8988T (cell line): Measurements from ENCODE around the gene PPARD.
A peak's percentile ranks its signal among the peaks of the same experiment; 100 is the strongest.

Experiments used
- DNase-seq: peaks from one replicate; pipeline ENCODE4 v3.0.0; 2011

Gene PPARD

DNA sequence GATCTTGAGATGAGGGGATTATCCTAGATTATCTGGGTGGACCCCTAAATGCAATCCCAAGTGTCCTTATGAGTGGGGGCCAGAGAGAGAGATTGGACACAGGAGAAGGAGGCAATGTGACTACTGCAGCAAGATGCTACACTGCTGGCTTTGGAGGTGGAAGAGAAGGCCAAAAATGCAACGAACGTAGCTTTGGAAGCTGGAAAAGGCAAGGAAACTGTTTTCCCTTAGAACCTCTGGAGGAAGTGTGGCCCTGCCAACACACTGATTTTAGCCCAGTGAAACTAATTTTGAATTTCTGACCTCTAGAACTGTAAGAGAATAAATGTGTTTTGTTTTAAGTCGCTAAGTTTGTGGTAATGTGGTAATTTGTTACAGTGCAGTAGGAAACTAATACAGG lies 15.7 kb downstream of the PPARD start:
- no peak for DNase-seq

DNA sequence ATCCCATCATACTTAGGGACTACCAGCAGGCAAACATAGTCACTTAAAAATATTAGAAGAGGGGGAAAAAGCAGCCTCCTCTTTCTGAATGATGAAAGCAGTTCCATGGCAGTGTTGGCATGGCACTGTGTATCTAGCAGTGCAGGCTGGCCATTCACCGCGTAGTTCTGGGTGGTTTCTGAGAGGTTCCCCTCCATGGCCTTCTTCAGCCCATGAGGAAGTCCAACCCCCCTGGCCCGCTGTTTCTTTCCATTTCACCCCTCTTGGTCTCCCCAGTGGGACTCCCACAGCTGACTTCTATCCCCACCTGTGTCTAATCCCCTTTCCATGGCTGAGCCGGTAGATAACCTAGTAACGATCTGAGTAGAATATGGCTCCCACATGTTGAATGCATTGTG lies 17.0 kb downstream of the PPARD start:
- DNase-seq, result no peak

GRCh38 chr6:35359744-35360348 lies 17.5 kb downstream of the PPARD start:
- DNase-seq, result no peak

GRCh38 chr6:35360349-35361138 lies 18.2 kb downstream of the PPARD start:
- no peak for DNase-seq

- DNase-seq, result no peak
These were observed 19.8 kb downstream of the PPARD start for GRCh38 chr6:35362200-35362599.

- DNase-seq, result no peak
These were observed 21.0 kb downstream of the PPARD start for GRCh38 chr6:35363293-35363750.

GRCh38 chr6:35365594-35366203 lies 23.3 kb downstream of the PPARD start:
- no peak for DNase-seq

GRCh38 chr6:35366204-35366596 lies 23.8 kb downstream of the PPARD start:
- DNase-seq, result no peak

DNA sequence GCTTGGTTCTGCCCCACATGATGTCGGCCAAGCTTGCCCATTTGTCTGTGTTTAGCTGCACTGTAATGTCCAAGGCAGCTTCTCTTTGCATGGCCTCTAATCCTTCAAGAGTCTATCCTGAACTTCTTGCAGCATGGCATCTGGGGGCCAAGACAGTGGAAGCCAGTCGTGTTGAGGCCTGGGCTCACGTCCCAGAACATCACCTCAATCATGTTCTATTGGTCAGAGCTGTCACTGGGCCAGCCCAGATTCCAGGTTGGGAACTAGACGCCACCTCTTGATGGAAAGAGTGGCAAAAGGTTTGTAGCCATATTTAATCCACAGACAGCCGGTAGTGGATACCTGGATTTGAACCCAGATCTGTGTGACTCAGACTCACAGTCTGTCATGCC lies 25.3 kb downstream of the PPARD start:
- DNase-seq, result no peak

- DNase-seq, result no peak
These were observed 25.9 kb downstream of the PPARD start for GRCh38 chr6:35368038-35368887.

DNA sequence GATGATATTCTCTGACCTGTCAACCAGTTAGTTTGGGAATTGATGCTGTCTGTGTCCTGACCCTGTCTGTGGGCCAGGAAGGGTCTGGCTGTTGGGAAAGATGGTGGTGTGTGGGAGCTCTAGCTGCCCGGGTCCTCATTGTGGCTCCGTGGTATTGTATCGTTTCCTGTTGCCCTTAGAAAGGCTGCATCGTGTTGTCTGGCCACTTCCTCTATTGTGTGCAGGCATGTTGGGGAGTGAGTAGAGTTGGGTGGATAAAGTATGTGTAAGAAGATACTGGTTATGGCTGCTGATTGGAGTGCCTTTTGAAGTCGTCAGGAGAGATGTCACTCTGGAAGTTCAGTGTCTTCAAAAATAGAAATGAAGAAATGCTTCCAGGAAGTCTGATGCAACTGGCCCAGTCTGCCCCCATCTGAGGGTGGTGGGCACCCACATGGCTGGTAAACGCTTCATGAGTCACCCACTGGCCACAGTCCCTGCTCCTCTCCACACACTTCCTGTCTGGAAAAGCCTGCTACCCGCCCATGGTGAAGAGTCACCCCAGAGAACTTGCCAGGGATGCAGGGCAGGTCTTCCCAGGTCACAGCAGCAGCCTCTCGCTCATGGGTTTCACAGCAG lies 27.9 kb downstream of the PPARD start:
- peak; percentile 53 for DNase-seq

- no peak for DNase-seq
These were observed 28.6 kb downstream of the PPARD start for GRCh38 chr6:35370785-35371493.

GRCh38 chr6:35371494-35372262 lies 29.3 kb downstream of the PPARD start:
- no peak for DNase-seq

GRCh38 chr6:35372633-35373032 lies 30.3 kb downstream of the PPARD start:
- DNase-seq, result no peak

DNA sequence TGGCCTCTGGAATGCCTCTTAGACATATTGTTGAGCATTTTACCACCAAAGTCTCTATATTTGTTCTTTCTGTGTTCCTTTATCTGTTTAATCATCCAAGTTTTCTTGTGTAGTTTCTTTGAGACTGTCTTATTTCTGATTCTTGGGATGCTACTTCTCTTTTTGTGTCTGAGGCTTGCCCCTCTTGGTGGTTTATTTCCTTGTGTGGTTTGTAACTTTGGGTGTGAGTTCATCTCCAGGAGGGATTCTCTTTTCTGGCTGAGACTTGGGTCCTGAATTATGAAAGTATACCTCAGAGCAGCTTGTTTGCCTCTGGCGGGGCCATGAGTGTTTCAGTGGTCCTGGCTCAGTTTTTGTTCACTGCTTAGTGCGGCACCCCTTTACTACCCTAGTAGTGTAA lies 33.9 kb downstream of the PPARD start:
- no peak for DNase-seq

GRCh38 chr6:35377002-35377401 lies 34.6 kb downstream of the PPARD start:
- no peak for DNase-seq

DNA sequence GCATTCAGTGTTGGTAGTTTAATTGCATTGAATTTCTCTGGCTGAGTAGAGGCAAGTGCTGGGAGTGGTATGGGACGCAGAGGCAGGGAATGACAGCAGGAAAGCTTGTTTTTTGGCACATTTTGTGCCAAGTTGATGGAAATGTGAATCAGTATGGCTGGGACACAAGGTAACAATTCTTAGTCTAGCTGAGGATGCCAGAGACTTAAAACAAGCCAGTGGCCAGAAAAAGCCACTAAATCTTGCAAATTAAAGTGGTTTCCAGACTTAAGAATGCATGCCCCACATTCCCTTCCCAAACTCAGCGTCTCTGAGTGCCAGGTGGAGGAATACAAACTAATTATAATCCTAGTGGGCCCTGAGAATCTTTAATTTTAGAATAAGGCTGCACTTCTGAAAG lies 35.9 kb downstream of the PPARD start:
- no peak for DNase-seq

DNA sequence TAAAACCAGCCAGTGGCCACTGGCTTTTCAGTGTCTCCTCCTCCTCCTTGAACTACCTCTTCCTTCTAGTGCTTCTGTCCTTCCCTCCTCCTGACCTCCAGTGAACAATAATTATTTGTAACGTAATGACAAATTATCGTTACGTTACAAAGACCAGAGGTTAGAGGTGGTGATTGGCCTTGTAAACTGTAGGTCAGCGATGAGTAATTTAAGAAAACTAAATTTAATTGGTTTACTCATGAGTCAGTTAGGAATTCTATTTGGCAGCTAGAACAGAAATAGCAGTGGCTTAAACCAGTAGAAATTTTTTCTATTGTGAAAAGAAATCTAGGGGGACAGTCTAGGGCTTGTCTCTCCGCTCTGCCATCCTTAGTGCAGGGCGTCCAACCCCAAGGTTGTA lies 38.8 kb downstream of the PPARD start:
- no peak for DNase-seq

DNA sequence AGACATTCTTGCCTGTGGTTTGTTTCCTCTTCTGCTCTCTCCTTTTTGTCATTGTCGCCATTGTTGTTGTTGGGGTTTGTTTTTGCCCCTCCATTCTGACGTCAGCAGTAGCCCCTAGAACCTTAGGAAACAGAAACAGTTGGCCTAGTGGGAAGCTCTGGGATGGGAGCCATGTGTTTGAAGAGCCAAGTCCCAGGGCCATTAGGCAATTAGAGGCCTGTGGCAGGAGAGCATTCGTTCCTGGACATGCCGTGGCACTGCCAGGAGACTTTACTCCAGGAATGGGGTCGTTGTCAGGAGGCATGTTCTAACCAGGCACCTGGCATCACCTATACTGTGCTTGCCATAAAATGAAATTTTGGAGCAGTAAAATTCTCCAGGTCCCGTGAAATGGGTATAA lies 39.7 kb downstream of the PPARD start:
- DNase-seq, result no peak

- DNase-seq, result no peak
These were observed 43.3 kb downstream of the PPARD start for GRCh38 chr6:35385457-35386202.

DNA sequence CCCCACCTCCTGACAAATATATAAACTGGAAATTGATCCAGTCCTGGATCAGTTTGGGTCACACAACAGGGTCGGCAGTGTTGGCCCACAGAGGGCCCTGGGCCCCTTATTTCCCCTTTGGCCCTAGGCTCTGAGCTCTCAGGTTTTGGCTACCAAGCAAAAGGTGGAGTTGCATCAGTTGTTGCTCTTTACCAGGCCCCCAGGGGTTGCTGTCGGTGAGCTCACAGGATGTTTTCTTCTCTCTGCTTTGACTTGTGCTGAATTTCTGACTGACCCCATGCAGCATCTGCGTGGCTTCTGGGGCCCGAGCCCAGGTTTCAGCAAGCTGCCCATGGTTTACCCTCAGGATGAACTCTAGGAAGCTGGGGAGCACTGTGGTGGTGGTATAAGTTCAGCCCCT lies 44.6 kb downstream of the PPARD start:
- no peak for DNase-seq
